GM21723 (cell line): ENCODE results near the gene CACNA1C.

Experiments
- ATAC-seq: cut with Tn5 transposase; IDR thresholded peaks from one replicate; pipeline ENCODE4 v1.9.1; 2021; ENCODE audit warnings: mild to moderate bottlenecking, moderate library complexity; ENCODE audit not compliant: unreplicated experiment

Gene CACNA1C

DNA sequence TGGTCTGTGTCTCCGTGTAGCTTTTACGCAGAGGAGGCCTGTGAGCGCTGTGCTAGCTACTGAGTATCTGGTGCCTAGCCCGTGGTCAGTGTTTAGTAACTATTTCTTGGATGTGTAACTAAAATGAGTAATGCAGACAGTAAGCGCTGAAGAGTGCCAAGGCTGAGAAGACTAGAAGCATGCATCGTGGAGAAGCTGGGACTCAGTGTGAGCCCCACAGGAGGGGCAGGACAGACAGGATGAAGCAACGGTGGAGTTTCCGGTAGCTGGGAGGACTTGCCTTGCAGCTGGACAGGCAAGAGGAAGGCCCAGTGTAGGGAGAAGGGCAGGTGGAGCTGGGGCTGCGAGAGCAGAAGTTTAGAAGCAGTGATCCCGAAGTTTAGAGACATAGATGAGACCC lies 508.6 kb downstream of the CACNA1C start:
- ATAC-seq, result no peak

DNA sequence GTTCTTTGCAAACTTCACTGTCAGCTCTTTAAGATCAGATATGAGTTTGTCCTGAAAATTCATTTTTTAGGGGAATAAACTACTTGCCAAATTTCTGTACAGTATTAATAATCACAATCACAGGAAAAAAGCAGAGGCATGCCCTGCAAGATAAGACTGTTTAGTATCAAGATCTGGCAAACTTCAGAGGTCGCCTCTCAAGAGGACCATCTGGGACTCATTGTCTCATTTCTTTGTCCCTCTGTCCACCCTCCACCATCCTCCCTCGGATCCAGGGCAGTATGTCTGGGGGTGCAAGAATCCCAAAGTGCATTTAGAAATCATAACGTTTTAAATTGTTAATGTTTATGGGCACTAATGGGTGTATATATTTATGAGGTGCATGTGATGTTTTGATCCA lies 509.6 kb downstream of the CACNA1C start:
- no peak for ATAC-seq

DNA sequence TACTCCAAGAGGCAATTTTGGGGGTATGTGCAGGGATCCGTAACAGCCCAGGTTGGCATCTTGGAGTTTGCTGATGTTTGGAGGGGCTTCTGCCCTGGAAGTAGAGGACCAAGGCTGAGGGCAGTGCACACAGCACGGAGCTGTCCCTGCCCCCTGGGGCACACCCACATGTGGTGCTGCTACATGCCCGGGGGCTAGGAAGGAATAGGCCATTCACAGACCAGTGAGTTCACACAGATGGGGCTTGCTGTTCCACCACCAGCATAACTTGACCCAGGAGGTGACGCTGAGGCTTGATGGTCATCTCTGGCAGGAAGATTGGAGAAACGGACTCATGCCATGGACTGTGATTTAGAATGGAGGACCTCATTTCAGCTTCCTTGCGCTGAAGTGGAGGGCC lies 510.9 kb downstream of the CACNA1C start:
- no peak for ATAC-seq

DNA sequence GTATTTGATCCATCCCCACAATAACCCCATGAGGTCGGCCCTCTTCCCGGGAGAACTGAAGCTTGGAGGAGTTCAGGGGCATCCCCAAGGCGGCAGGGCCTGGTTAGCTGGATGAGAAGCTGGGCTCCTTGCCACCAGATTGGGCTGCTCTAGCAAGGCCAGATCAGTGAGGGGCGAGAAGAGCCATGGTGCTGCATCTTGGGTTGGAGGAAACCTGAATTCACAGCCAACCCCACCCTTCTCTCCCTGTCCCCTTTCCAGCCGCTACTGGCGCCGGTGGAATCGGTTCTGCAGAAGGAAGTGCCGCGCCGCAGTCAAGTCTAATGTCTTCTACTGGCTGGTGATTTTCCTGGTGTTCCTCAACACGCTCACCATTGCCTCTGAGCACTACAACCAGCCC lies 513.4 kb downstream of the CACNA1C start:
- ATAC-seq, result no peak

DNA sequence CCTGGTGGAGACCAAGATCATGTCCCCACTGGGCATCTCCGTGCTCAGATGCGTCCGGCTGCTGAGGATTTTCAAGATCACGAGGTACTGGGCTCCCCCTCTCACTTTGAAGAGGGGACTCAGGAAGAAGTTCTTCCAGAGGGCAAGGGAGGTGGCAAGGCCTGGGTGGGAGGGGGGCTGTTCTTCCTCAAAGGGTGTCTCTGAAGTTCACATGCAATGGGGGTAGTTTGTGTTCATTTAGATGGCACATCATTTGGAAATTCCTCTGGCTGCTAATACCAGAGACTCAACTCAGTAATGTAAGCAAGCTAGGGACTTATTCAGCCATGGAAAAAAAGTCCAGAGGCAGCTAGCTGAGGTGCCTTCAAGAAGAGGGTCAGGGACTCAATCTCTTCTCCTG lies 514.9 kb downstream of the CACNA1C start:
- no peak for ATAC-seq

DNA sequence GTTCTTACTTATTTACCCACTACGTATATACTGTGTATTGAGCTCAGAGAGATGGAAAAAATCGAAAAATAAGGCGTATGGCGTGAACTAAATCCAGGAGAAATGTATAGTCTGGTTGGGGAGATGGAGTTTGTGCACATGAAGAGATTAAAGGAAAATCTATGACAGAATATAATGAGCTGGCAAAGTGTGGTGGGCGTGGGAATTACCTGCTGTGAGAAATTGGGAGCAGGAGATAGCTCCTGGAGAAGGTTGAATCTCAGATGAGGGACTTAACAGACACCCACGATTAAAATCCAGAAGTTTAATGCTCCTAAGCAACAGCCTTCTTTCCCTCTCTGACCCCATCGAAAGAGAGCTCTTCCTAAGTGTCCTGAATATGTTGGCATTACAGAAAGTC lies 517.8 kb downstream of the CACNA1C start:
- no peak for ATAC-seq

DNA sequence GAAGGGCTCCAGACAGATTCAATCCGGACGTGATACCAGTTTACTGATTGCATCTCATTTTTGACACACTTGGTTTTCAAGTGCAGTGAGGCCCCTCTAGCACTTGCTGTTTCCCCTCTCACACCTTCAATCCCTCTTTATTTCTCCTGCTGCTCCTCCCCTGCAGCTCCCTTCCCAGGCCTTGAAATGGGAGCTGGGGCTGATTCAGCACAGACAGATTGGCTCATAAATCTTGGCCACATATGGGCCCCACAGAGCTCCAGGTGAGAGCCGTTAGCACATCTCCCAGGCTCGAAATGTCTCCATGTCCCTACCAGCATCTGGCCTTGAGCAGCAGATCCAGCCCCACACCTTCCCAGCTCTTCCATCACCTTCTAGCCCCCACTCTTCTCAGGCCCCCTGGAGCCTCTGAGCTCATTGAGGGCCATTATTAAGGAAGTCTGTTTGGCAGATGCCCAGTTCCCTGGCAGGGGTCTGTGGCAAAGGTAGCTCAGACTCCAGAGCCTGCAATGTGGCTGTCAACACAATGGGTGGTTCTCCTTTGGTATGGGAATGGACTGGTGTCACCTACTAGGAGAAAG lies 521.7 kb downstream of the CACNA1C start:
- ATAC-seq, result no peak

DNA sequence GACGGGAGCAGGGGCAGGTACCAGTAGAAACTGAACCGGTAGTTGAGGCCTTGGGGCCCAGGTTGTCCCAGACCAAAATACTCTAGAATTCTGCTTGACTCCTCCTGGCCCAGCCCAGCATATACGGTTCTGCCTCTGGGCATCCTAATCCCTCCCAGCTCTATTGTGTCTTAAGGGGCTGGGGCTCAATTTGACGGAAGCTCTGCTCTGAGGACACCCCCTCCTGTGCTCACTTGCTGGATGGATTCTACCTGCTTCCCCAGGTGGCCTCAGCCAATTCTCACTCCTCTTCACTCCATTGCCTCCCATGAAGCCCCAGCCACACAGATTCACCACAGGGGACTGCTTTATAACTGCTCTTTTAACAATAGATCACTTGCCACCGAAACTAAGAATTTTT lies 522.5 kb downstream of the CACNA1C start:
- ATAC-seq, result no peak

DNA sequence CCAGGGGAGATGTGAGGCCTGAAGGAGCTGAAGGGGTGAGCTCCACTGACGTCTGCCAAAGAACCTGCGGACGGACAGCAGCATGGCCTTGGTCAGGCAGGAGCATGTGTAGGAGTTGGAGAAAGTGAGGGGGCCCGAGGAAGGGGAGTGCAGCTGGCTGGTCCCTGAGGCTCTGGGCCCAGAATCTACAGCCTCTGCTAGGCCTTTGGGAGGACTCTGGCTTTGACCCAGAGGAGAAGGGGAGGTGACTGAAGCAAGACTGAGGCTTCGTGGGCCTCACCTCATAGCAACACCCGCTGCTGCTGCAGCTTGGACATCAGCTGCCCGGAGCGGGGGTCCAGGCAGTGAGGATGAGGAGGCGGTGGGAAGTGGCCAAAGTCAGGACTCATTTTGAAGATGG lies 525.4 kb downstream of the CACNA1C start:
- no peak for ATAC-seq

DNA sequence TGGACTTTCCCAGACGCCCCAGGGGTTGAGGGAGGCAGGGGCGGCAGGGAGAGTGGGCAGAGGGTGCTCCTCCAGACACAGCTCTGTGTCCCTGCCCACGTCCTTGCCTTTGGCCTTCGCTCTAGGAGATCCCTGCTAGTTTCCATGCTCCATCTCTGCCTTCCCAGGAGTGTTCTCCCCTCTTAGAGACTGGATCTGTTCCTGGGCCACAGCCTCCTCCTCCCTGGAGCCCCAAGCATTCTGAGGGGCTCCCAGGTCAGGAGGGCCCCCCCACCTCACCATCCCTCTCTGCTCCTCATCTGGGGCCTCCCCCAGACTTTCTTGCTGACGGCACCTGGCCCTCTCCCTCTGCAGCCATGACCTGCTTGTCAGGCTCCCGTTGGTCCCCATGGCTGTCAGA lies 526.0 kb downstream of the CACNA1C start:
- ATAC-seq, result no peak

DNA sequence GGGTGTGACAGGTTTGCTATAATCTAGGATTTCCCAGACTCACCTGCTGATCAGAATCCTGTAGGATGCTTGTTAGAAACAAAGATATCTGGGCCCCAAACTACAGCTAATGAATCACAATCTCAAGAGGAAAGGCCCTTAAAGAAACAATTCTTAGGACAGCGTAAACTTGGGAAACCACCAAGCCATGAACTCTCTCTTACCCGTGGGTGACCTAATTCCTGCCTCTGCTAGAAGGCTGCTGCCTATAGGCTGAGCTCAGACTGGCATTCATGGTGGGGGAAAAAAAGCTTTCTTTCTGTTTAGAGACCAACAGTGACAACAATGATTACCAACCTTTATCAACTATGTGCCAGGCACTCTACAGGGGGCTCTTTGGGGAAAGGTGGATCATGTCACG lies 528.0 kb downstream of the CACNA1C start:
- no peak for ATAC-seq

DNA sequence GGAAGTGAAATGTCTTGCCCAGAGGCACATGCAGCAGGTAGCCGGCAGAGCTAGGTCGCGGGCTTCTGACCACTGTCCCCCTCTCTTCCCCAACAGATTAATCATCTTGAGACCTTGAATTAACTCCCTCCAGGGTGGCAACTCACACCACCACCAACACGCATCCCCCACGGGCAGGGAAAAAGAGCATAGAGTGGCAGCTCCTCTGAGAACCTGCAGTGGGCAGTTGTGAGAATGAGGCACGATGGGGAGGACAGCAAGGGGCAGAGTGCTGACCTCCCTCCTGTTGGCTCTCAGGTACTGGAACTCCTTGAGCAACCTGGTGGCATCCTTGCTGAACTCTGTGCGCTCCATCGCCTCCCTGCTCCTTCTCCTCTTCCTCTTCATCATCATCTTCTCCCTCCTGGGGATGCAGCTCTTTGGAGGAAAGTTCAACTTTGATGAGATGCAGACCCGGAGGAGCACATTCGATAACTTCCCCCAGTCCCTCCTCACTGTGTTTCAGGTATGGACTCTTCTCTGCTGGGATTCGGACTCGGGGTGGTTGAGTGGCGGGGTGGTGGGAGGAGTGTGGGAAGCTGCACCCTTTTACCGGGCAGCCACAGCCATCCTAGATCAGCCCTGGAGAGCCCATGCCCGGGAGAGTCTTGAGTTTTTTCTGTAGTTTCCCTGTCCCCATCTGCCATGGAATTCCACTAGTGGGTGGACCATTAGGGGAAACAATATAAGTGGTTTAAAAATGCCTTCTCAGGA lies 528.7 kb downstream of the CACNA1C start:
- ATAC-seq, result no peak

DNA sequence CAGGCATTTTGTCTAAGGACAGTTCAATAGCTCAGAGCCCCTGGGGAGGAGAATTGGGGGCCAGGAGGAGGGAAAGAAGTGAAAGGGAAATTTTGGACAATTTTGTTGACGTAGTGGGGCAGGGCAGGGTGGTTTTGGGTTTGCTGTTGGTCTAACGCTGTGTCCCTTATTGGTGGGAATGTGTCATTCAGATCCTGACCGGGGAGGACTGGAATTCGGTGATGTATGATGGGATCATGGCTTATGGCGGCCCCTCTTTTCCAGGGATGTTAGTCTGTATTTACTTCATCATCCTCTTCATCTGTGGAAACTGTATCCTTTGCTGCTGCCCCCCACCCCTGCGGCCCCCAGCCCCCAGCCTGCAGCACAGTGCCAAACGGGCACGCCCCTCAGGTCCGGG lies 529.8 kb downstream of the CACNA1C start:
- no peak for ATAC-seq

DNA sequence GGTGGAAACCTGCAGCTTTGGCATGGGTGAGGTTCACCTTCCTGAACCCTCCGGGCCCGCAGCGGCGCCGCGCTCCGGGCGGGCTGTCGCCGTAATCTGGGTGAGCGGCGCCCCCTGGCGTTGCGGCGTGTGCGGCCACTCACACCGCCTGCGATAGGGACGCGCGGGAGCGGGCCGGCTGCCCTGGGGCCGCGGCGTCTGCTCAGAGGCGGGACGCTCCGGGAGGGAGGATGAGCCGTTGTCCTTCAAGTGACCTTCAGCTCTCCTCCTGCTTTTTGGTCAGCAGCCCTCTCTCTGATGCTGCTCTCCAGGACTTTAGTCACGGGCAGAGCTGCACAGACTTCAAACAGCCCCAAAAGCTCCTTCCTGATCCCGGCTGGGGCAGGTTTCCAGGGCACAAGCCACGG lies 530.3 kb downstream of the CACNA1C start:
- no peak for ATAC-seq

DNA sequence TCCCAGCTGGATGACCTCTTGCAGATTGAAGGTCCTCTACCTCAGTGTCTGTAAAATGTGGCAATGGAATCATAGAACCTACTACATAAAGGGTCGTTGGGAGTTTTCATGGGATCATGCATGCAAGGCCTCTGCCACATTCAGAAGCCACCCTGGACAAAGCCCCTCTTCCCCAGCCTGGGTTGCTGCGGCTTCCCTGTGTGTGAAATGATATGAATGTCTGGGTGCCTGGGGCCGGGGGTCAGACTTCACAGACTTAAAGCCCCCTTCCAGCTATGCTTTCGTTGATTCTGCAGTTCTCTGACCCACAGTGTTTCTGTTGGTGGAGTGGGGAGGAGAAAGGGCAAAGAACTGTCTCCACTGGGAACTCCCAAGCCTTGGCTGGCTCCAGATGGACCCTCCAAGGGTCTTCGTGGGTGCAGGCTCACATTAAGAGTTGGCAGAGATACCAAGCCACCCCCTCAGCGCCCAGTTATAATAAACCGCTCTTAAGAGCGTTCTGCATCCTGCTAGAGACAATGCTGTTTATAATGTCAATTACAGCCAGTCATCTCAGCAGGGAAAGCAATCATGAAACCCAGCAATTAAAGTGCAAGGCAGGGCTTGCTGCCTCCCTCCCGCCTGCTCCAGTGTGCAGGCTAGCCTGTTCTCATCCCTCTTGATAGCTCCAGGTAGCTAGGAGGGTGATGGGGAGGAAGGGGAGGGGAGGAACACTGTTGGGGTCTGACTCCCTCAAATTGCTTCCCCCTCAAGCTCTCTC lies 531.0 kb downstream of the CACNA1C start:
- no peak for ATAC-seq

DNA sequence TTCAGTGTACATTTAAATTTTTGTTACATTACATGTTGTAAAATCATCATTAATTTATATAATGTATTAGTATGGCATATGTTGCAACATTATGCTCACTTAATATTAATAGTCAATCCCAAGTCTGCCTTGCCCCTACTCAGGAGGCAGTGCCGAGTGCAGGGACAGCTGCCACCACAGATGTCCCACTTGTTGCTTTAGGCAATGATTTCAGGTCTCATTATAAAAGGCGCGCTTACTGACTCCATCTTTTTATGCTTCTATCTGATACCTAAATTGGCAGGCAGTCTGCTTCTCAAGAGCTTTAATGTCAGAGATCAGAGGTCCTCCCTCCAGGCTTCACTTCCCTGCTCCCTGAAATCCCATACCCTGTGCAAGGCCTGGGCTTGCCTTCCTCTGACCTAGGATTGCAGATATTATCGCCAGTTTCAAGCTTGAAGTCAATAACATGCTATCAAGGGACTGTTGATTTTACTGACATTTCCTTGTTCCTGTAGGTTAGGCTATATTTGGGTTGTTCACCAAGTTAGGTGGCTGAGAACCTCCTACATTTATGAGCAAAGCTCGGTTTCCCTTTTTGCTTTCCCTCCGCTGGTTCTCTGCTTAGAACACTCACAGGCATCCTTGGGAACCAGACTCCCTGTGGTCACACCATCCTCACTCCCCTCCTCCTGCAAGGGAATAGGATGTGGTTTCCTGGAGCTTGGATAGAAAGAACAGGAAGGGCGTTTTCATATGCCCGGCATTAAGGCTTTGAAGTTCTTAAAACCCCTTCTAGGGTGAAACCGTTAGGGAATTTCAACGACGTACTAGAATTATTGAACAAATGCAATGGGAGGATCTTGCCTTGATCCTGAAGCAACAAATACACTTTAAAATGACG lies 533.6 kb downstream of the CACNA1C start:
- no peak for ATAC-seq

DNA sequence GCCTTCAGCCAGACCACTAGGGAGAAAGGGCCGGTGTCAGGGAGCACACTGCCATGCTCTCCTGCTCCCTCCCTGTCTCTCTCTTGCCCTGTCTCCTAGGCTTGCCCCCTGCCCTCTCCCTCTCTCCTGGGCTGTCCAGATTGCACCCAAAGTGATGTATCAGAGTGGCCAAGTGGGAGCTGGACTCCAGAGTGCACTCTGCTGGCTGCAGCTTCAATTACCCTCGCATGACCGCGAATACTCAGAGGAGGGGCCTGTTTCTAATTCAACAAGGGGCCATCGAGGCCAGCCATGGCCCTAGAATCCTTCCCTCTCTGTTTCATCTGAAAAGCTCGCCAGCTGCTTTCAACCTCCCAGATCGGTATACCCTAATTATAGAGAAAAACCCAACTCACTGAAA lies 535.6 kb downstream of the CACNA1C start:
- ATAC-seq, result no peak

DNA sequence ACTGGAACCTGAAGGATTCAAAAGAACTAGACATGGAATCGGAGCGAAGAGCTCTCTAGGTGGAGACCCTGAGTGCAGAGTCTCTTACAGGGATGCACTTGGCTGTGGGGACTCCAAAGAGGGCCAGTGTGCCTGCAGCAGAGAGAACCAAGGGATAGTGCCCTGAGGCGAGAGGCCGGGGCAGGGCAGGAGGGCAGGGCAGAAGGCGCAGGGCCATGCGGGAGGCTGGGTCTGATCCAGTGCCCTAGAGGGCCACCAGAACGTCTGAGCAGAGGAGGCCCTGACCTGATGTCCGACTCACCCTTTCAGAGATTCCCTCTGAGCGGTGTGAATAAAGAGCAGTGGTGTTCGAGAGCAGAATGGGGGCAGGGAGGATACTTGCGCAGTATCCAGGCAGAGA lies 536.6 kb downstream of the CACNA1C start:
- ATAC-seq, result no peak

DNA sequence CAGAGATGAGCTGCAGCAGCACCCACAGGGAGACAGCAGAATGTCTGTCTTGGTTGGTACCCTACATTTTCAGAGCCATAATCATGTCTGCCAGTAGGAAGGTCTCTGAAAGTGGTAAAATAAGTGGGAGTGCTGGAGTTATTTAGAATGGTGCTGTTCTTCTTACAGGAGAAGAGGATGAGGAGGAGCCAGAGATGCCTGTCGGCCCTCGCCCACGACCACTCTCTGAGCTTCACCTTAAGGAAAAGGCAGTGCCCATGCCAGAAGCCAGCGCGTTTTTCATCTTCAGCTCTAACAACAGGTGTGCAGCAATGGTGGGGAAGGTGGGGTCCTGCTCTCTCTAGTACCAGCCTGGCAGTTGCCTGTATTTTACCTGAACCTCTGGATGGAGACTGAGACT lies 540.3 kb downstream of the CACNA1C start:
- no peak for ATAC-seq

DNA sequence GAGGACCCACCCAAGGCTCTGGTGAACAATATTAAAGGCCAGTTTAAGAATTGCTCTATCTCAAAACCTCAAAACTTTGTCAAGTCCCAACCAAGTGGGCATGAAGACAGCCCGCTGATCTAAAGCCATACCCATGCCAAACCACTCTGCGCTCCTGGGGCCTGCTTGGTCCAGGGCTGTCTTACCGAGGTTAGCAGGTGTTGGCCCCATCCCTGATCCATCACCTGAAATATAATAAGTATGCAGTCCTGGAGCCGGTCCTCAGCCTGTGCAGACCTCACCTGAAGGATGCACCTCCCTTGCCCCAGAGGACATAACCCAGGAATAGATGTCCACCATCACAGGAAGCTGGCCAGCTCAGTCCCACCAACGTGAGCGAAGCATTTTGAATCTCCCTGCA lies 543.7 kb downstream of the CACNA1C start:
- no peak for ATAC-seq

DNA sequence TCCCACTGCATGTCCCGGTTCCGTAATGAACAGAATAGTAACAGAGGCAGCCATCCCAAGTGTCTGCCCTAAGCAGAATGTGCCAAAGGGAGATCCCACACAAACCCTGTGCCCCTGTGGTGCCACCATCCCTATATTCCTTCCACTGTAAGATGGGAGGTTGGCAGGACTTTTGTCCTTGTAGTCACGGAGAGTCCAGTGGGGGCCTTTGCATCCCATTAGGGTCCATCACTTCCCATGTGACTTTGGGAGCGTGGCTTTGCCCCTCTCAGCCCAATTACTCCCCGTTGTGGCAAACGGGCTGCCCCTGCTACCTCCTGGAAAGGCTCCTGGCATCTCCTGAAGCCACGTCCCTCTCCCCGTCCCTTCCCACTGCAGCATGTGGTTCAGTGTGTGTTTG lies 552.5 kb downstream of the CACNA1C start:
- ATAC-seq, result no peak
